22Rv1 (cell line): Measurements from ENCODE around the gene ZIC4.

ENCODE experiments used
- H3K27ac ChIP-seq: fragments of 450-650 bp; 2 replicates; pipeline ENCODE4 v1.5.1; 2017
- ZFX ChIP-seq: fragments of 450-650 bp; IDR thresholded peaks from 2 replicates; pipeline ENCODE4 v1.6.1; 2017; ENCODE audit warnings: antibody characterized with exemption, borderline replicate concordance
- TF ChIP-seq, protein P1 (sequence below): fragments of 450-650 bp; IDR thresholded peaks from 2 replicates; pipeline ENCODE4 v1.5.1; 2017; ENCODE audit warnings: mild to moderate bottlenecking

ZIC4 gene

DNA sequence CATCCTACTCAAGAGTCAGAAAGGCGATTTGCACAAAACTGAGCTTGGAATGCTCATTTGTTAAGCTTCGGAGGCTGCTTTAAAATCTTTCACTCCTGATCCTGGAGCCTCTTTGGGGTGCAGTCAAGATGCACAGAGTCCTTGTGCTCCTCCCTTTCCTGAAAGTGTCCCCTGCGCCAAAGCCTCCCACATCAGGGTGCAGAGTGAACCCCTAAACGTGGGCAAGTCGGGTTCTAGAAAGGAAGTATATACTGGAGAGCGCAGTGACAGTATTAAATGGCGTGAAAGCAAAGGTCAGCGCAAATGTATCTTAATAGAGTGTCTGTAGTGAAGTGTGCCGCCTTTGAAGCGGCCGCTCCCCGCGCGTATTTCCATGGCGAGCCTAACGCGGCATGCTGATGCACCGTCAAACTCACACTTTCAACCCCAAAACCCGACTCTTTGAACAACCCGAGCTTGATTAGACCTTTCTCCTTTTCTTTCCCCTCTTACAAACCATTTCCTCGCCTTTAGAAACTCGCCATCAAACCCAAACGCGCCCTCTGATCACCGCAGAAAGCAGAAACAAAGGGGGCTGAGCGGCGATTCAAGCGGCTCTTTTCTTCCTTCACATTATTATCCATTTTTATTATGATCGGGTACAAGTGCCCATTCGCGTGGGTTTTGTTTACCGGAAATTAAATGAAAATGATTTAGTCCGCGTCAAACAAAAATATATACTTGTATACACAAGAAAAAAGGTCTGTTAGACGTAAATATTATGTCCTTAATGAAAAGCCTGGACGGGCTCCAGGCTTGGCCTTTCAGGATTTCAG is 18.3 kb downstream of the ZIC4 start:
- H3K27ac ChIP-seq, result no peak overlapping the region
- TF ChIP-seq, protein P1, sequence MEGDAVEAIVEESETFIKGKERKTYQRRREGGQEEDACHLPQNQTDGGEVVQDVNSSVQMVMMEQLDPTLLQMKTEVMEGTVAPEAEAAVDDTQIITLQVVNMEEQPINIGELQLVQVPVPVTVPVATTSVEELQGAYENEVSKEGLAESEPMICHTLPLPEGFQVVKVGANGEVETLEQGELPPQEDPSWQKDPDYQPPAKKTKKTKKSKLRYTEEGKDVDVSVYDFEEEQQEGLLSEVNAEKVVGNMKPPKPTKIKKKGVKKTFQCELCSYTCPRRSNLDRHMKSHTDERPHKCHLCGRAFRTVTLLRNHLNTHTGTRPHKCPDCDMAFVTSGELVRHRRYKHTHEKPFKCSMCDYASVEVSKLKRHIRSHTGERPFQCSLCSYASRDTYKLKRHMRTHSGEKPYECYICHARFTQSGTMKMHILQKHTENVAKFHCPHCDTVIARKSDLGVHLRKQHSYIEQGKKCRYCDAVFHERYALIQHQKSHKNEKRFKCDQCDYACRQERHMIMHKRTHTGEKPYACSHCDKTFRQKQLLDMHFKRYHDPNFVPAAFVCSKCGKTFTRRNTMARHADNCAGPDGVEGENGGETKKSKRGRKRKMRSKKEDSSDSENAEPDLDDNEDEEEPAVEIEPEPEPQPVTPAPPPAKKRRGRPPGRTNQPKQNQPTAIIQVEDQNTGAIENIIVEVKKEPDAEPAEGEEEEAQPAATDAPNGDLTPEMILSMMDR, result no peak
- no peak for TF ChIP-seq ZFX

DNA sequence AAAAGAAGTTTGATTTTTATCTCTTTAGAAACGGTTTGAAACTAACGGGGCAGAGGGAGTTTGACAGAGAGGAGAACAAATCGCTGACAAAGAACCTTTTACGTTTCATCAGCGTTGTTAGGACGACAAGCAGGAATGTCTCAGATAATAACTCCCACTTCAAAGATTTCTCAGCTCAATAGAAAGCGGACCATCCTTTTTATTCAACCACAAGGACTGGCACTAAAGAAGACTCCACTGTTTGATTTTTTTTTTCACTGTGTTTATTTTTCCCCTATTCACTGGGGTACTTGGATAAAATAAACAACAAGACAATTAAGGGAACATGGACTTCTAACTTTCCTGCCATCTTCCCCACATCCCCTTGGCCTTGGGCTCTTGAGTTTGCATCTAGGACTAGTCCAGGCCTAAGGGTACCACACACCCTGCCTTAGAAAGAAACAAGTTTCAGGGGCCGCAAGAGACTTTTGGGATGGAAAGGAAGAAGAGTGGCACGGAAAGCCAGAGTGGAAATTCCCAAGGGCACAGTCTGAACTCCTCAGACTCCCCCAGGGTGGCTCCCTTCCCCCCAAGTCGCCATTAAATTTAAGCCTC is 19.0 kb downstream of the ZIC4 start:
- TF ChIP-seq, protein P1, result no peak
- TF ChIP-seq ZFX, result no peak
- no peak overlapping the region for H3K27ac ChIP-seq

DNA sequence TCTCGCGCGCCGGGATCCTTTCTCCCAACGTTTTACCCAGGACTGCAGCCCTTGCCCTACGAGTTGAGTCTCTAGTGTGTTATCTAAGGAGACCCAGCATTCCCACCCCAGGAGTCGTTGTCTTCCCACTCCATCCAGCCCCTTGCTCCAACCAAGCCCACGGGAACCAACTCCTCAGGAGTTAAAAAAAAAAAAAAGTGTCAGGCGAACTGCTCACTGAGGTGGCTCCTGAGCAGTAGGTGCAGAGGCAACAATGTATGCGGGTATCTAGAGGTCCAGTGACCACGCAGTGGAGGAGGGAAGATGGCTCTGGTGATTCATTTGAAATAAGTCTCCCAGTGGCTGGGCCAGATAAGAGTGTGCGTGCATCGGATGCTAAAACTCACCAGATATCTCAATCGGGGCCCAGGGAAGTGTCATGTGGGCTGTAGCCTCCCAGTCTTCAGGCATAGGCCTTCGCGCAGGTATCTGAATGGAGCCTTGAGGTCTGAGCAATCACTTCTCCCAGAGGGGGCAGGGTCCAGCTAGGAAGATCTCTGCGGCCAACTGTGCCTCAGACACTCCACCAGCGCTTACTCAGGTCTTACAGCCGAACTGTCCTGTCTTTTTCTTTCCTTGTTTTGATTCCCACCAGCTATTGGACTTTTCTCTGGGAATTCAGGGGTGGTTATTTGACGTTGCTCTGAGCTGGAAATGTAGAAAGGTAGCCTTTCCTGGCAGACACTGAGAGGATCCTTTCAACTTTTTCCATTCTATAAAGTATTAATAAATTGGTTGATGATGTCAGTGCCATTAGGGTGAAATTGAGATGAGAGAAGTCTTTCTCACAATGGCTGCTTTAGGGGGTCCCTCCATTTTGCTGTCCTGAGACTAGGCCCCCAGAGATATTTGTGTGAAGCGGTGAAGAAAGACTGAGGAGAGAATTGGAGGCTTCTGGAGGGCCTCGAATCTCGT is 21.0 kb downstream of the ZIC4 start:
- TF ChIP-seq ZFX, result no peak
- TF ChIP-seq, protein P1, result peak; percentile 23; the same call in 1 of the 2 replicates
- no peak overlapping the region for H3K27ac ChIP-seq

DNA sequence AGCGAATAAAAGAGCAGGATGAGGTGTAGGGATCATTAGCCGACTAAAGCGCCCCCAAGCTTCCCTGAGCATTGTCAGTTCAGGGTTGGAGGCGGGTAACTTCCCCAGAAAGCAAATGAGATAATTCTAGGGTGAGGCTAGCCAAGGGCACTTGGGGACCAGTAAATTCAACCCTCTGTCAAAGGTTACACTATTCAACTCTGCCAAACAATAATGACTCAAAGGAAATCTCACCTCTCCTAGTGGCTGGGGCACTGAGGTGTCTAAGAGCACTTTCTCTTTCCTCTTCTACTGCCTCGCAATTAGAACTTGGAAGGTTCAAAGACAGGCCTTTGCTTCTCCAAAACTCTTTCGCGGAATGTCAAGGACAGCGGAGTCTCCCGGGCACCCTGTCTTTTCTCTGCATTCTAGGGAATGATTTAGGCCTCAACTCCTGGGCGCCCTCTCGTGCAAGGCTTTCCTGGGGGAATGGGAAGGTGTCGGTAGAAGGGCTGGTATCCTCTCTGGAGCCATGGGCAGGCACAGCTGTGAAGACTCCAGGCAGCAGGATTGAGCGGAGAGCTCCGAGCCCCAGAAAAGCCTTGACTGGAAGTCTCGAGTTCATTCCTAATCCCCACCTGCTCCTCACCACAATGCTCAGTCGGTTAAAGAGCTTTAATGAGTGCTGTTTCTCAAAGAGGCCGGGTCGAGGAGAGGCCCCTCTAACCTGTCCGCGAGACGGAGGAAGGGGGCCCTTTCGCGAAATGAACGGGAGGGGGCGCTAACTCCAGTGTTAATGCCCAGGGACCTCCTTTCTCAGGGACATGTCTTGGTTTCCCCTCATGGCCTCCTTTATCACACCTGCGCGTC is 21.9 kb downstream of the ZIC4 start:
- no peak for TF ChIP-seq ZFX
- TF ChIP-seq, protein P1, result peak; percentile 46
- no peak overlapping the region for H3K27ac ChIP-seq

DNA sequence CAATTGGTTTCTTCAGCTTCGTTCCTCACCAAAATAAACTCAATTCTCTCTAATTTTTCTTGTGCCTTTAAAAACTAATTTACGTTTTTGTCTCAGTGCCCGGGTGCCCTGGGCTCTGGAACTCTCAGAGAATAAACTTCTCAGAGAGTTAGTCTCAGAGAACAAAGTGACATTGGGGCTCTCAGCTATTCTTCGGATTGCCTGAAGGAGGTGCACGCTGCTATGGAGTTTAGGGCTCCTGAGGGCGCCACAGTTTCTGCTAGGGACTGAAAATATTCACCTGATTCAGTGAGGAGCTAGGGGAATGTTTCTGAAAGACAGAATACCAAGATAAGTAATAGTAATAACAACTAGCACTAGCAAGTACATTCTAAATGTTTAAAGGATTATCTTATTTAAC is 22.7 kb downstream of the ZIC4 start:
- H3K27ac ChIP-seq, result no peak overlapping the region
- TF ChIP-seq ZFX, result no peak
- TF ChIP-seq, protein P1, result no peak

DNA sequence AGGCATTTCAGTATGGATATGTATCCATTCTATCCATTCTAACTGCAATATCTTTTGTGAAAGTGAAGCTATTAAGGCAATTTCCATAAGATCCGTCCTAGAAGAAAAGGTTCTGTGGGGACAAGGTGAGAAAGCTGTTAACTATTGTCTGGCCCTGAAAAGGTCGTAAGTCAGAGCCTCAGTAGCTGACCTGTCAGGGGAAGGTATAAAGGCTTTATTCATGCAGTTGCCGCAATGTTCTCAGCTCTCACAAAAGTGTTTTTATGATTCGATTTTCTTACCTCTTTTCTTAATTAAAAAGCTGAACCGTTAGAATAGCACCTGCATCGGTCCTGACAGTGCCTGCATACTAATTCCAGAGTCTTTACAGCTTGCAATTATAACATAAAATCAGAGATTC is 24.7 kb downstream of the ZIC4 start:
- H3K27ac ChIP-seq, result no peak overlapping the region
- no peak for TF ChIP-seq ZFX
- TF ChIP-seq, protein P1, result no peak
